GM18507 (cell line): ENCODE data around the gene DYNLT1.
"Not testable (repeated sequence)": the region's sequence is repeated elsewhere in the genome, so short reads cannot be mapped to it uniquely, and the experiment has no call there.

Source experiments
- DNase-seq: peaks from one replicate; pipeline ENCODE4 v3.0.0; 2011; ENCODE audit warnings: low read depth; ENCODE audit not compliant: insufficient read length; ENCODE audit errors: extremely low spot score
- FAIRE-seq: peaks from 2 replicates; lab custom pipeline; 2011; peaks lifted over from hg19 to GRCh38; lab: Jason Lieb, UNC

DYNLT1 gene

GRCh38 chr6:158645064-158646022 is 800 bp upstream of the DYNLT1 start:
- no peak for FAIRE-seq
- no peak for DNase-seq

GRCh38 chr6:158643836-158644230 is 710 bp downstream of the DYNLT1 start:
- FAIRE-seq (no peak), DNase-seq (no peak)

GRCh38 chr6:158642097-158642601 is 2.4 kb downstream of the DYNLT1 start:
- DNase-seq (no peak), FAIRE-seq (no peak)

- no peak for DNase-seq
- FAIRE-seq = no peak
Observed at GRCh38 chr6:158640519-158640918, 4.0 kb downstream of the DYNLT1 start.

GRCh38 chr6:158639056-158639455 is 5.5 kb downstream of the DYNLT1 start:
- no peak for FAIRE-seq
- no peak for DNase-seq

GRCh38 chr6:158638324-158638854 is 6.2 kb downstream of the DYNLT1 start:
- DNase-seq (no peak), FAIRE-seq (no peak)

- DNase-seq (no peak), FAIRE-seq (no peak)
Observed at GRCh38 chr6:158636778-158637177, 7.8 kb downstream of the DYNLT1 start.

- no peak for DNase-seq
- no peak for FAIRE-seq
Observed at GRCh38 chr6:158635427-158636073, 9.0 kb downstream of the DYNLT1 start.

GRCh38 chr6:158634695-158635426 is 9.7 kb downstream of the DYNLT1 start:
- FAIRE-seq = no peak
- DNase-seq = no peak

- FAIRE-seq = no peak
Observed at GRCh38 chr6:158633127-158633526, 11.4 kb downstream of the DYNLT1 start.

GRCh38 chr6:158632538-158633119 is 11.9 kb downstream of the DYNLT1 start:
- not testable (repeated sequence) for DNase-seq, FAIRE-seq

More at GRCh38 chr6:158633127-158633526, 11.4 kb downstream of the DYNLT1 start:
- no peak for DNase-seq

- DNase-seq = no peak
- no peak for FAIRE-seq
Observed at GRCh38 chr6:158631678-158632537, 12.6 kb downstream of the DYNLT1 start.

- no peak for FAIRE-seq
Observed at GRCh38 chr6:158630938-158631616, 13.5 kb downstream of the DYNLT1 start.

GRCh38 chr6:158629367-158630221 is 14.9 kb downstream of the DYNLT1 start:
- FAIRE-seq (no peak), DNase-seq (no peak)

More at GRCh38 chr6:158630938-158631616, 13.5 kb downstream of the DYNLT1 start:
- no peak for DNase-seq

GRCh38 chr6:158628542-158628941 is 16.0 kb downstream of the DYNLT1 start:
- DNase-seq (no peak), FAIRE-seq (no peak)

- DNase-seq = no peak
Observed at GRCh38 chr6:158627940-158628211, 16.7 kb downstream of the DYNLT1 start.

More at GRCh38 chr6:158627940-158628211, 16.7 kb downstream of the DYNLT1 start:
- FAIRE-seq = no peak
